GM19455 (cell line): ENCODE measurements around the gene SIL1.
"Not testable (repeated sequence)": the region's sequence is repeated elsewhere in the genome, so short reads cannot be mapped to it uniquely, and the experiment has no call there.

ENCODE experiments used
- ATAC-seq: cut with Tn5 transposase; IDR thresholded peaks from one replicate; pipeline ENCODE4 v1.9.1; 2021; ENCODE audit not compliant: unreplicated experiment

SIL1 gene

DNA sequence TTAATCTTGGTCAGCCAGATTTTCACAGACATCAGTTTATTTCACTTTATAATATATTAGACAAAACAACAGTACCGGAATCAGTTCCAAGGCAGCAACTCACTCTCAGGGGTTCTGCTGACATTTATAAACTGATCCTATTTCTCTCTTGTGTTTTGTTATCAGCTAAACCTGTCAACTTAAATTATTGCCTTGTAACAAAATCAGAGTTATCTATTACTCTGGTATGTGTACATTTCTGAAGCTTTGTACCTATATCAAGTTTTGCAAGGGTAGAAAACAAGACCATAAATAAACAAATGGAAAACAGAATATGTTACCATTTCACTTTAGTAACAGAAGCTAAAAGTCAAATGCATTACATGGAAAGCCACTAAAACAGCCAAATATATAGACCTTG lies 122.1 kb downstream of the SIL1 start:
- no peak for ATAC-seq

DNA sequence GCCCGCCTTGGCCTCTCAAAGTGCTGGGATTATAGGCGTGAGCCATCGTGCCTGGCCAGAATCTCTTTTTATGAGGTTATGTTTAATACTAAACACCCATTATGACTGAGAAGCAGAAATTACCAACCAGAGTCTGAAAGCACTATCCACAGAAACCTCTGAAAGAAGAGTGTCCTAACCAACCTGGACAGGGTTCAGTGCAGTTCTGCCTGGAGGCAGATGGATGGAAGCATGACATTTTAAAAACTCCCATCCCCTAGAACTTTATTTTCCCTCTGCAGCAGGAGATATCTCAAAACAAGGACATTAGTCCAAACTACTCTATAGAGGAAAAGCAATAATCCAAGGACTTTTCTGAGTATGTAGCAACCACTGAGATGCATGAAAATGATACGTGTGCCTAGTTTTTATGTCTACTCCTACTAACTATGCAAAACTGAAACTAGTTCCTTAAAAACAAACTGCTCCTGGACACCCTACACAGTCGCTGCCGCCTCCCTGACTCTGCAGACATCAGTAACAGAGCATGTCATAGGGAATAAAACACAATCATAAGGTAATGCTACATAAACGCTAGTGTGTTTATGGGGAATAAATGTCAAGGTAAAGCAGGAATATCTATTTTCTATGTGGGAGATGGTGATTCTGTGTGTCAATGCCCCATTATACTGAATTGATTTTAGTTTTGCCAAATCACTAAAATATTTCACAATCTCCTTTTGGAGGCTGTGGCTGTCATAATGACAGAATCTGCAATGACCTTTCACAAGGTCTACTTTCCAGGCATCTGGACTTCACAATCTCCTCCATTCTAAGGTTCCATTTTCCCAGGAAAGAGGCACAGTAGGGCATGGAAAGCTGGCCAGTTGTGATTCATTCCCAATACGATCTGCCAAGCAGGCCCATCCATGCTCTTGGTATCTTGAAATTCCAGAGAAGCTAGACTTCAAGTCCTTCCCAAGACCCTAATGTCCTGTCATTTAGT lies 122.8 kb downstream of the SIL1 start:
- ATAC-seq, result no peak

DNA sequence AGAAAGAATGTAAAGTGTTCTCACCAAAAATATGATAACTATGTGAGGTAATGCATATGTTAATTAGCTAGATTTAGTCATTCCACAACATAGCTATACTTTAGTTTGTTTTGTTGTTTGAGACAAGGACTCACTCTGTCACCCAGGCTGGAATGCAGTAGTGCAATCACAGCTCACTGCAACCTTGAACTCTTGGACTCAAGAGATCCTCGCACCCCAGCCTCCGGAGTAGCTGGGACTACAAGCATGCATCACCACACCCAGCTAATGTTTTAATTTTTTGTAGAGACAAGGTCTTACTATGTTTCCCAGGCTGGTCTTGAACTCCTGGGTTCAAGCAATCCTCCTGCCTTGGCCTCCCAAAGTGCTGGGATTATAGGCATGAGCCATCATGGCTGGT lies 124.2 kb downstream of the SIL1 start:
- ATAC-seq, result not testable (repeated sequence)

DNA sequence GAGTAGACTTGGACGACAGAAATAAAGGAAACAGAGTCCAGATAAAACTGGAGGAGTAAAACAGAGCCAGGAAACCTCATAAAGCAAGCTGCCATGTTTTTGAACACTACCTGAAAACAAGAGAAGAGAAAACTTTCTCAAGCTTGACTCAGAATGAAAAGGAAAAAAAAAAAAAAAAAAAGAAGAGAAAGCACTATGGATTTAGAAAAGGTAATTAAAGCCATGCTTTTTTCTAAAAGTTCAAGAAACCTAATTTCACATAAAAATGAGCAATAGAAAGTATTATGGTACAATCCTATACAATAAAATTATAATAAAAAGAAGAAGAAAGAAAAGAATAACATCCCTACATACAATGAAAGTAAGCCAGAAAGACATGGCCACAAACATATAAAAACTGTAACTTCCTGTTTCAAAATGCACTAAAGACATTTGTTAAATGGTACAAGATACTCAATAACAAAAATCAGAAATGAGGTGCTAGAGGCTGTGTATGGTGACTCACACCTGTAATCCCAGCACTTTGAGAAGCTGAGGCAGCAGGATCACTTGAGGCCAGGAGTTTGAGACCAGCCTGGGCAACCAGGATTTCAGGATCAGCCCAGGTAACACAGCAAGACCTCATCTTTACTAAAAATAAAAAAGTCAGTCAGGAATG lies 129.5 kb downstream of the SIL1 start:
- ATAC-seq, result no peak

DNA sequence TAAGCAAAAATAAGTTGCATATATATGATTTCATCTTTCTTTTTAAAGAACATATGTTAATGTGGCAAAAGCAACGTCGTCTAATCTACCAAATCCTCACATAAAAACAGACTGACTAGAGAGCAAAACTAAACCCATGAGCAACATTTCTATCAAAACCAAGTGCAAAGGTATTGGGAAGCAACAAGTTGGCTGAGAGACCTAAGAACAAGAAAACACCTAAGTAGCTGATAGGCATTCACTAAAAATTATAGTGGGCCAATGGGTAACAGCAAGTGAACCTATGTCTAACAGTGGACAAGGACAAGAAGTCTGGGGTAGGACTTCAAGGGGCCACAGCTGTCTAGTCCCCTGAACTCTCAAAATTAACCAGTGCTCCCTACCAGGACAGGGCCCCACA lies 130.1 kb downstream of the SIL1 start:
- ATAC-seq, result no peak

DNA sequence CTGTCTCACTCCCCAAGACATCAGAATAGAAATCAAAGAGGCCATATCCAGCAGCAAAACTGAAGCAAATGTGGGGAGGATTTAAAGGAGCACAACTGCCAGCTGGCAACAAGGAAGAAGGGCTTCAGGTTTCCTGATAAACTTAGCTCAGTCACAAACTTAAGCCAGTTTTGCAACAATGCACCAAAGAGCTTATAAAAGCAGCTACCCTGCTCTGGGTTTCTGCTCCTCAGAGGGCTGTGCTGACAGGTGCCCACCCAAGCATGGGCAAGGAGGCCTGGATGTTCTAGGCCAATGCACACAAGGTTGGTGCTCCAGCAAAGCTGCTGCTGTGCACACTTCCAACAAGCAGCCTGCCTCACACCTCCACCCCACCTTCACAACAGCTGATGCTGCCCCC lies 132.9 kb downstream of the SIL1 start:
- ATAC-seq, result no peak

DNA sequence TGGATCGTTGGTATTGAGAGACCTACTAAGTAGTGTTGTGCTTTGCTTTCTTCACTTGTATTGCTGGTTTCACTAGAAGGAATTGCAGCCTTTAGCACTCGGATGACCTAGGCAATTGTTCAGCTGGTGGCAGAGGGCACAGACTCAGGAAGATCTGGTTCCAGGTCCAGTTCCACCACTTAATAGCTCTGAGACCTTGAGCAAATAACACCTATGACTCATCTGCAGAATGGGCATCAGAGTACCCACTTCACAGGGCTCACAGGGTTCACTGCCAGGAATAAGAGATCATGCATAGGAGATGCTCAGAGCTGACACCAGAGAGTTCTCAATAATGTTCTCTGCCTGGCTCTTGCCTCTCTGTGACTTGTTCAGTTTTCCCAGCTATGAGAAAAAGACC lies 133.6 kb downstream of the SIL1 start:
- no peak for ATAC-seq

DNA sequence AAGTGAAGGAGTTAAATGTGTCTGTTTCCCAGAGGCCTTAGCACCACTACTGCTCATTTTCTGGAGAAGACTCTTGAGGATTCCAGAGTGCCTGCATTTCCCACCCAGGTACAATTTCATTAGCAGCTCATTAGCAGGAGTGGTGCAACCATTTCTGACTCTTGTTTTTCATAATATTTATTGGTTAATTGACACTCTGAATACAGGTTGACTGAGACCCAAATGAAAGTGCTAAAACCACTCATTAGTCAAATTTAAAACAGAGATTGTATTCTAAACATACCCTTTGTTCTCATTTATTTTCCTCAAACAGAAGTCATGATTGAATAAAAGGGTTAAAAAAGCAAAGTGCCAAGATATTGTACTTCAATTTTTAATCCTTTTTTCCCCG lies 134.5 kb downstream of the SIL1 start:
- ATAC-seq, result no peak

DNA sequence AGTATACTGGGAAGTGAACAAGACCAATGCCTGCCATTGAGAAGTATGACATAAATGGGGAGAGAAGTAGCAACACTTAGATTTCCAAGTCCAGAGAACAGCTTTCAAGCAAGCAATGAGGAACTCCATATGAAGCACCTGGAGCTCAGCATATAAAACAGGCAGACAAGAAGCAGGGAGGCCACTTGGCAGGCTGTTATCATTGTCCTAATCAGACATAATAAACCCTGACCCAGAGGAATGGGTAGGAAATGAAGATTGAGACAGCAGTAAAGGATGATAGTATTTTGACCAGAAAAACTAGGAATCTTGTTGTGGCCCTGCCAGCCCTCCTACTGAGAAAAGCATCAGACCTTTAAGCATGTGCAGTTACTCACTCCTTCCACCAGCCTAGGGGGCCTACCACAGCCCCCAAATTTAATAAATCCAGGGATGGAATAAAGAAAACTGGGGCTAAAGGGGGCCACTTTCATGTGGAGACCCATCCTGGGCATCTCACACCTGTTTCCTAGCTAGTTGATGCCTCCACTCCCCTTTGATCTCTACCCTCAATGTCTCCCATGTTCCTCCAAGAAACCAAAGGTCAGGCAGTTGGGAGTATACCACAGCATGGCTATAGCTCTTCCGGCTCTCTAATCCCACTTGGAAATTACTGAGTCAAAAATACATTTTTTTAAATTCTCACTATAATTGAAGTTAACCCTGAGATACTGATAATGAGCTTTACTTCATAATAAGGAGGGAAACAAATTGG lies 135.1 kb downstream of the SIL1 start:
- no peak for ATAC-seq

DNA sequence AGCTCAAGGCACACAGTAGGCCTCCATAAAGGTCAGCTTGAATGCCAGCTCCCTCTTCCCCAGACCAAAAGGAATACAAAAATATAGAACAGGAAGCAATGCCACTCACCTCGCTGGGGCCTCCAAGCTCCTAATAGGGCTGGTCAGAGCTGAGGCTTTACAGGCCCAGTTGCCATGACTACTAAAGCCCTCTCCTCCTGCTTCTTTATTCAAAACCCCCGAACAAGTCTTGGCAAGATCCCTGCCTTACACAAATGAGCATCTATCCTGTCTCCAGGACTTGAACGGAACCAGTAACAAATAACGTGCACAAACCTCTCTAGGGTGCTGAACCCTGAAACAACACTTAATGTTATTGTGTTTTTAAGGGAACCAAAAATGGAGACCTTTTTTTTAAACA lies 136.3 kb downstream of the SIL1 start:
- no peak for ATAC-seq

DNA sequence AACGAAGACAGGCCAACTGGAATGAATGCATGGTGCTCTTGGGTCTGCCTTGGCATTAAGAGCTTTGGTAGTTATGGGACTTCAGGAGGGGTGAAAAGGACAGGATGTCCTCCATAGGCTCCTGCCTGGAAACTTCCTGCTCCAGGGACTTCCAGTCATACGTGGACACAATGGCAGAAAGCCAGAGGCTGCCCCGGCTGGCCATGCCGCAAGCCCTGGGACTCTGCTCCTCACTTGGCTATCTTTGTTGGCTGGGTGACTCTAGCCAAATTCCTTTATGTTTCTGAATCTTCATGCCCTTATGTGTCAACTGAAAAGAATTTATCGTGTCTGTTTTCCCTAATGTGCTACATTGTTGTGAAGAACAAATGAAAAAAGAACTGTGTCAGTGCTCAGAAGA lies 136.9 kb downstream of the SIL1 start:
- no peak for ATAC-seq

DNA sequence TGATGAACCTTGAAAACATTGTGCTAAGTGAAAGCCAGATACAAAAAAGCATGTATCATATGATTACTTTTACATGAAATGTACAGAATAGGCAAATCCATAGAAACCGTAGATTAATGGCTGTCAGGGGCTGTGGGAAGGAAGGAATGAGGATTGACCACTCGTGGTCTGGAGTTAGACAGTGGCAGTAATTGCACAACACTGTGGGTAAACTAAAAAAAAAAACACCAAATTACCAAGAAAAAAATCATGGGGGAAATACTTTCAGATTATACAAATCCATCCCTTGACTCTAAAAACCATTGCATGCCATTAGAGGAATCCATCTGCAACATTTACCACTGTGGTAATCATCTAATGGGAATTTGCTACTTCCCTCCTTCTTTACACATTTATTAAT lies 140.0 kb downstream of the SIL1 start:
- no peak for ATAC-seq

DNA sequence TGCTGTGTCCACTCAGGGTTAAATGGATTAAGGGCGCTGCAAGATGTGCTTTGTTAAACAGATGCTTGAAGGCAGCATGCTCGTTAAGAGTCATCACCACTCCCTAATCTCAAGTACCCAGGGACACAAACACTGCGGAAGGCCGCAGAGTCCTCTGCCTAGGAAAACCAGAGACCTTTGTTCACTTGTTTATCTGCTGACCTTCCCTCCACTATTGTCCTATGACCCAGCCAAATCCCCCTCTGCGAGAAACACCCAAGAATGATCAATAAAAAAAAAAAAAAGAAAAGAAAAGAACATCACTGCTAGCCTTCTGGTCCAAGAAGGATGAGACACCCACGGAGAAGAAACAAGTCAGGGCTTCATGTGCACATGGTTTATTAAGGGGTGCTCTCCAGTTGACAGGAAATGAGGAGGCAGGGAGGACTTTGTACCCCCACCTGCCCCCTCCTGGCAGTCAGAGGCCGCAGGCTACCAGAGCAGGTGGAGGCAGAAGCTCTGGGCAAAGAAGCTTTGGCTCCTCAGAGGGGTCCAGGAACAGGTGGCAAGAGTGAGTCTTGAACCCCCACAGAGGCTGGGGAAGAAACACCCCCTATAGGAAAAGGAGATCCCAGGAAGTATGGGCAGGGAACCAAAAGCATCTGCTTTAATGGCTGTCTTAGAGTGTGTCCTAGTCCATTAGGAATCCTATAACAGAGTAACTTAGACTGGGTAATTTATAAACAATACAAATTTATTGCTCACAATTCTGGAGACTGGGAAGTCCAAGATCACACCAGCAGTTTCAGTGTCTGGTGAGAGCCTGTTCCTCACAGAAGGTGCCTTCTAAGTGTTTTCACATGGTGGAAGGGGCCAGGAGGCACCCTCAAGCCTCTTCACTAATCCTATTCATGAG lies 140.9 kb downstream of the SIL1 start:
- not testable (repeated sequence) for ATAC-seq

DNA sequence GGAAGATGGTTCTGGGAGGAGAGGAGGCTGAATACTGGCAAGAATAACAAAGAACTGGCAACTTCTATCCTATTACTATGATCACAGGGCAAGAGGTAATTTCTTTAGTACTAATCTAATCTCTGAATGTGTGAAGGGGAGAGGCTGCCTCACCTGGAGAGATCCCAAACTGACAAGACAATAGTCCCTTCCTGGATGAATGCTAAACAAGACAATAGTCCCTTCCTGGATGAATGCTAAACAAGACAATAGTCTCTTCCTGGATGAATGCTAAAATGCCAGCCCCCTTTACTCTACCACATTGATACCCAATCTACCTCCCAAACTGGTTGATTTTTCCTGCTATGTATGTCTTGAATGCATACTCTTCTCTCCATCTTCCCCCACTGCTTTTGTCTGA lies 145.2 kb downstream of the SIL1 start:
- no peak for ATAC-seq

DNA sequence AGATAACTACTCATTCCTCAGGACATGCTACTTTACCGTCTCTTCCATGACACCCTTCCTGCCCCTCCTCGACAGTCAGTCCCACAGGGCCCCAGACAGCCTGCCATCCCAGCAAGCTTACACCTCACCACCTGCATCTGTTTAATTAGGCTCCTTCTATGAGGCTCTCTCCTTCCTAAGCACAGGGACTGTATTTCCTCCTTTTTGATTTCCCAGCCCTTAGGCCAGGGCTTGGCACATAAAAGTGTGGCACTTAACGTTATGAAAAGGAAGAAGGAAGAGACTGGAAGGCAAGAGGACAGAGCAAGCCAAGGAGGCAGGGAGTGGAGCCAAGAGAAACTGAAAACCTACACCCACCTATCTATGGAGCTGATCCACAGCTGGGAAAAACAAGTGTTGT lies 146.8 kb downstream of the SIL1 start:
- no peak for ATAC-seq

DNA sequence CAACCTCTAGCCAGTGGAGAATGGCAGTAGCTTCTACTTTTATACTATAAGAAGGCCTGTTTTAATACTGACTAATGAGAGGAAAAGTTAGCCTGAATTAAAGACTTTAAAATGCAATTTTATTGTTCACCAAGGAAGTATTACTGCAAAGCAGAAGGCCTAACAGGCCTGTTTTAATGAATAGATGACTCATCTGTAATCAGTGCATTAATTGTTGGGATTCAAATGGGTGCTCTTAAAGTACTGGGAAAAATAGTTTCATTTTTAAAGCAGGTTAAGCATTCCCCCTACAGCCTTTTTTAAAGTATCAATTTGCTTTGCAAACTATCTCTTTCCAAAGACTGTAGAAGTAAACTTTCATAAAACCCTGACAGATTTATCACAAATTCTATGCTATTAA lies 147.7 kb downstream of the SIL1 start:
- ATAC-seq, result no peak

DNA sequence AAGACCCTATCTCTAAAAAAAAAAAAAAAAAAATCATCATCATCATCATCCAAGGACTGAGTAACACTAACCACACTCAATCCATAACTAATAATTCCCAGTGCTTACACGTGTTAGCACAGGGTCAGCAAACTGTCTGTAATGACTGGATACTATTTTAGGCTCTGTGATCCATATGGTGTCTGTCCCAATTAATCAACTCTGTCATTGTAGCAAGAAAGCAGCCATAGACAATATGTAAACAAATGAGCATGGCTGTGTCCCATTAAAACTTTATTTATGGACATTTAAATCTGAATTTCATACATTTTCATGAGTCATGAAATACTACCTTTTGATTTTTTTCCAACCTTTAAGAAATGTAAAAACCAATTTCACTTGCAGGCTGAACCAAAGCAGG lies 148.4 kb downstream of the SIL1 start:
- no peak for ATAC-seq

DNA sequence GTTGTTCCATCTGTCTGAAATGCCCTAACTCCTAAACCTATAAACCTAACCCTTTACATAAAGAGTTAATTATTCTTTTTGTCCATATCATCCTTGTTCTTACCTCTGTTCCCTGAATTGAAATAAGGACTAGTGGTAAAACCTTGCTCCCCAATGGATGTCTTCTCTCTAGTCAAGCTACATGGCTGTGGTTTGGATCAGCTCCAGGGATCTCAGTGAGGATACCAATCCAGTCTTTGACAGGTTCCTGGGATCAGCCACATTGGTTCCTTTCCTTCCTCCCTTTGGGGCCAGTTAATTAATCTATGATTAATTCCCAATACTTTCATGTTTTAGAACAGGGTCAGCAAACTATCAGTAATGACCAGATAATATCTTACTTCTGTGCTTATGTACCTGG lies 151.6 kb downstream of the SIL1 start:
- ATAC-seq, result no peak

DNA sequence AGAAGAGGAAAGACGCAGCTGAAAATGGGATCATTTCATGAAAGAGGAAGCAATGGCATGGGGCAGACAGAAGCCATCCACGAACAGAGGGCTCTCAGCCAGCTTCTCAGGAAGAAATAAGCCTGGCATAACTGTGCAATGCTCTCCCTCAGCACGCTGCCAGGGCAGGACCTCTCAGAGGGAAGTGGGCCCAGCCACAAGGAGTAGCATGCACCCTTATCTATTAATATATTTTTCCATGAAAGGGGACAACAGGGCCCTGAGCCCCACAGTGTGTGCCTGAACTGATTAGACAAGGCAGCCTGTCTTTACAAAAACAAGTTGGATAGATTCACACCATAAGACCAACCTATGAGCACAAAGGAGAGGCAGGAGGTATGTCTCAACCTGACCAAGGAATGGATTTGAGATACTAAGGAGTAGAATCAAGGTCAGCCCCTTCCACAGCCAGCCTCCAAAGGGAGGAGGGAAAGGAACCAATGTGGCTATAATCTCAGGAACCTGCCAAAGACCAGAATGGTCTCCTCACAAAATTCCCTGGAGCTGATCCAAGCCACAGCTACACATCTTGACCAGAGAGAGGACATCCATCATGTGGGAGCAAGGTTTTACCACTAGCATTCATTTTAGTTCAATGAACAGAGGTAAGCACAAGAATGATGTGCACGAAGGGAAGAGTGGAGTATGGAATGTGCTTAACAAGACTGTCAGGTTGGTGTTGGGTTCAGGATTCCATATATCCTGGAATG lies 154.8 kb downstream of the SIL1 start:
- no peak for ATAC-seq

DNA sequence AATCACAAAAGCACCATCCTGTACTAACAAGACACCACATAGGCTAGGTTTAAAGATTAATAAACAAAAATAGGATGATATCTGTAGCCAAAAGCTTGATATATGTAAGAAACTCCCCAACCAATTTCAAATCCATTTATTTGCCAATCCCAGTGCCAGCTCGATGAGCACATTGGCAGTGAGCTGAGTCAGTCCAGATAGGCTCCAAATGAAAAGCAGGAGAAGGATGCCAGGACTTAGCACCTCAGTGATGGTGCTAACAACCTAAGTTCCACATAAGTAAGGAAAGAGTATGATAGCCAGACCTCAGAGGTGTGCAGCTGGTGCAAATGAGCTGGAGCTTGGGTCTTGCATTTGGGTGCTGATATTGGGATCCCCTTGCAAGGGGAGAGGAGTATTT lies 158.1 kb downstream of the SIL1 start:
- ATAC-seq, result no peak
